AG04449 (cell line): ENCODE results near the gene MT1X.

ENCODE experiments used
- CTCF ChIA-PET: fragments of 350-600 bp; formaldehyde crosslinking; extraction: SDS; loops from one replicate; lab custom pipeline; 2021; ENCODE audit warnings: antibody characterized with exemption; lab: Yijun Ruan, JAX
- POLR2A ChIA-PET: fragments of 400-600, 350-600 bp; formaldehyde crosslinking; extraction: SDS; loops from one replicate; lab custom pipeline; 2020; ENCODE audit warnings: antibody characterized with exemption, inconsistent platforms; lab: Yijun Ruan, JAX
- DNase-seq: peaks from one replicate; pipeline ENCODE4 v3.0.0-alpha.2; 2010; ENCODE audit warnings: low read depth, low spot score
- H3K4me3 ChIP-seq: 2 replicates; pipeline ENCODE4 v1.5.1; 2011; ENCODE audit warnings: low read depth, mild to moderate bottlenecking, control low read depth, low read length
- TF ChIP-seq, protein P1 (sequence below): IDR thresholded peaks from one replicate; pipeline ENCODE4 v1.5.1; 2011; ENCODE audit warnings: mild to moderate bottlenecking, moderate library complexity, low read length, control low read depth, inconsistent platforms; ENCODE audit not compliant: insufficient read depth; ENCODE audit errors: missing control alignments

The MT1X gene

DNA sequence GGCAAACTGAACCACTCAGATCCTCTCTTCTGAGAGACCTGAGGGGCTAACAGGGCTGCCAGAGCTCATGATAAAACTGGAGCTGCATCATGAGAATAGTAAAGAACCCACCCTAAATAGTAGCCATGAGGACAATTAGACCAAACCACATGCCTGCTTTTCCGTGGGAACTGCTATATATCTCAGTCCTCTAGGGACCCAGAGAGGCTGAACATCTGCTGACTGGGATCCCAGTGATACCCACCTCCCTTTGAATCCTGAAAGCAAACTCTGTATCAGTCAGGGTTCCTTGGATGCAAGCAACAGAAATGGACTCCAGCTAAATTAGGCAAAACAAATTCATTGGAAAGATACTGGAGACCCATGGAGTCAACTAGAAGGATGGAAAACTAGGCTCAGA, 6.5 kb downstream of the MT1X start:
- H3K4me3 ChIP-seq, result no peak overlapping the region
- ChIA-PET POLR2A (no interaction called here), CTCF (interaction anchor here (1.2 to 2.6 kb wide), 3 partner anchors 13 to 111 kb away, joined by 3 to 20 read pairs (median 4); no protein-coding TSS in a partner anchor)
- DNase-seq, result no peak
- TF ChIP-seq, protein P1, sequence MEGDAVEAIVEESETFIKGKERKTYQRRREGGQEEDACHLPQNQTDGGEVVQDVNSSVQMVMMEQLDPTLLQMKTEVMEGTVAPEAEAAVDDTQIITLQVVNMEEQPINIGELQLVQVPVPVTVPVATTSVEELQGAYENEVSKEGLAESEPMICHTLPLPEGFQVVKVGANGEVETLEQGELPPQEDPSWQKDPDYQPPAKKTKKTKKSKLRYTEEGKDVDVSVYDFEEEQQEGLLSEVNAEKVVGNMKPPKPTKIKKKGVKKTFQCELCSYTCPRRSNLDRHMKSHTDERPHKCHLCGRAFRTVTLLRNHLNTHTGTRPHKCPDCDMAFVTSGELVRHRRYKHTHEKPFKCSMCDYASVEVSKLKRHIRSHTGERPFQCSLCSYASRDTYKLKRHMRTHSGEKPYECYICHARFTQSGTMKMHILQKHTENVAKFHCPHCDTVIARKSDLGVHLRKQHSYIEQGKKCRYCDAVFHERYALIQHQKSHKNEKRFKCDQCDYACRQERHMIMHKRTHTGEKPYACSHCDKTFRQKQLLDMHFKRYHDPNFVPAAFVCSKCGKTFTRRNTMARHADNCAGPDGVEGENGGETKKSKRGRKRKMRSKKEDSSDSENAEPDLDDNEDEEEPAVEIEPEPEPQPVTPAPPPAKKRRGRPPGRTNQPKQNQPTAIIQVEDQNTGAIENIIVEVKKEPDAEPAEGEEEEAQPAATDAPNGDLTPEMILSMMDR, result no peak

DNA sequence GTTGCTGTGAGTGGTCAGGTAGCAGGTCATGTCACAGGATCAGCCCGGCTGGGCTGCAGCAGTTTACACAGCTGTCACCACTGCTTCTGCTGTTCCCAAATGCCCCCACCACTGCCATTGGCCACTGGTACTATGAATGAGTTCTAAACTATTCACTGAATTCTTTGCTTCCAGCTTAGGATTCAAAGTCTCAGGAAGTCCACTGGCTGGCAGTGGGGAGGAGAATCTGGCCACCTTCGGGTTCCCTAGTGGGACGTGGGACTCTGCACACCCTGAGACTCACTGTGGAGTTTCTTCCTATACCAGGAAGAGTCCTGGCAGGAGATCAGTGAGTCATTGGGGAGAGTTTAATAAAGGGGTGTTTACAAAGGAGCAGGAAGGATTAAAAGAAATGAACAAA, 6.9 kb downstream of the MT1X start:
- H3K4me3 ChIP-seq, result no peak overlapping the region
- POLR2A ChIA-PET, result no interaction called here
- DNase-seq, result no peak
- TF ChIP-seq, protein P1, result no peak
- CTCF ChIA-PET, result interaction anchor here (1.2 to 2.6 kb wide), 3 partner anchors 12 to 112 kb away, joined by 3 to 20 read pairs (median 4); no protein-coding TSS in a partner anchor

DNA sequence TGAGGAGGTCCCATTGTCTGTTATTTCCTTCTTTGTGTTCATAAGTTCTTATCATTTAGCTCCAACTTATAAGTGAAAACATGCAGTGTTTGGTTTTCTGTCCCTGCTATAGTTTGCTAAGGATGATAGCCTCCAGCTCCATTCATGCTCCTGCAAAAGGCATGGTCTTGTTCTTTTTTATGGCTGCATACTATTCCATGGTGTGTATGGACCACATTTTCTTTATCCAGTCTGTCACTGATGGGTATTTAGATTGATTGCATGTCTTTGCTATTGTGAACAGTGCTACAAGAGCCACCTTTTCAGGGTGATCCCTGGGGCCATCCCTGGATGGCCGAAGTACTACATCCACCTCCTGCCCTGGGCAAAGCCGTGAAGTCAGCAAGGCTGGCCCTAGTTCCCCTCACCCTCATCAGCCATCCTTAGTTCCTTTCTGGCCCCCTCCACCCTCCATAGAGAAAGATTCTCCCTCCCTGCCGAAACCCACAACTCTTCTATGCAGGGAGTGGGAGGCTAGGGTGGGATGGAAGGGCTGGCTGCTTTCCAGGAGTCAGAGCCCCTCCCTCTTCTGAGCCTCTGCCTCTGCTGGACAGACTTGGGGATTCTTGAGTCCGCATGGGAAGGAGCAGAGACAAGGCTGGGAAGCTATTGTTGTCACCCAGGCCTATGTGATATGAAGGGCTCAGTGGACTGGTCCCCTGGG, 8.3 kb downstream of the MT1X start:
- POLR2A ChIA-PET, result no interaction called here
- no peak overlapping the region for H3K4me3 ChIP-seq
- TF ChIP-seq, protein P1, result no peak
- CTCF ChIA-PET, result interaction anchor here (1.1 to 2.6 kb wide), 2 partner anchors 11 to 85 kb away, joined by 3 to 20 read pairs; no protein-coding TSS in a partner anchor
- DNase-seq, result no peak

DNA sequence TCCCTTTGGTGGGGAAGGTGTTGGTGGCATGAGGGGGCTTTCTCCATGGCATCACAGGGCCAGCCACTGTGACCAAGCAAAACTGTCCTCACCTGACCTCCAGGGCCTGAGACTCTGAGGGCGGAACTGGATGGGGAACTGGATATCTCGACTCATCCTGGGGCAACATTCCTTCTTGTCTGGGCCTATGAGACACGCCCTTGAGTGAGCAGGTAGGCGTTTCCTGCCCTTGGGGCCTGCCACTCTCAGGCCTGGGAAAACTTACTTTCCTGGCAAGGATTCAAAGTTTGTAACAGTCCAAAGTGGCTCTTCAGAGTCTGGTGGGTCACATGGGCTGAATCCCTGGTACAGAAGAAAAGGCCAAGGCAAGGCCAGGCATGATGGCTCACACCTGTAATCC, 9.6 kb downstream of the MT1X start:
- POLR2A ChIA-PET, result no interaction called here
- DNase-seq, result no peak
- no peak overlapping the region for H3K4me3 ChIP-seq
- CTCF ChIA-PET, result interaction anchor here (1.1 to 3.4 kb wide), 2 partner anchors 8 to 10 kb away, joined by 3 to 18 read pairs; no protein-coding TSS in a partner anchor
- TF ChIP-seq, protein P1, result no peak

DNA sequence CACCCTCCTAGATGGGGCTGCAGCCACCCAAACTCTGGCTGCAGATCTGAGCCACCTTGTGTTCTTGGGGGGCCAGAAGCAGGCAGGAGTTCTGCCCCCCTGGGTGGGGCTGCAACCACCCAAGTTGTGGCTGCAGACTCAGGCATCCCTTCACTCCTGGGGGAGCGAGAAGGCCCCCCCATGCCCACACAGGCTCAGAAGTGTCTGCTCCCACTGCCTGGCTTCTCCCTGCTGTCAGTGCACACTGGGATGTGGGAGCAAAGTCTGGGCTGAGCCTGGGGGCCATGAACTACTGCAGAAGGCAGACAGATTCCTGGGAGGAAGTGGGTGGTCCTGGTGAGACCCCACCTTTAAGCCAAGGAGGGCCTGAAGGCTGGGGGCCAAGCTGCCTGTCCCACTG, 13.0 kb downstream of the MT1X start:
- H3K4me3 ChIP-seq, result no peak overlapping the region
- TF ChIP-seq, protein P1, result no peak
- CTCF ChIA-PET, result interaction anchor here (0.9 to 1.5 kb wide), 3 partner anchors 21 to 94 kb away, joined by 3 to 4 read pairs (median 3); no protein-coding TSS in a partner anchor
- POLR2A ChIA-PET, result no interaction called here
- no peak for DNase-seq

DNA sequence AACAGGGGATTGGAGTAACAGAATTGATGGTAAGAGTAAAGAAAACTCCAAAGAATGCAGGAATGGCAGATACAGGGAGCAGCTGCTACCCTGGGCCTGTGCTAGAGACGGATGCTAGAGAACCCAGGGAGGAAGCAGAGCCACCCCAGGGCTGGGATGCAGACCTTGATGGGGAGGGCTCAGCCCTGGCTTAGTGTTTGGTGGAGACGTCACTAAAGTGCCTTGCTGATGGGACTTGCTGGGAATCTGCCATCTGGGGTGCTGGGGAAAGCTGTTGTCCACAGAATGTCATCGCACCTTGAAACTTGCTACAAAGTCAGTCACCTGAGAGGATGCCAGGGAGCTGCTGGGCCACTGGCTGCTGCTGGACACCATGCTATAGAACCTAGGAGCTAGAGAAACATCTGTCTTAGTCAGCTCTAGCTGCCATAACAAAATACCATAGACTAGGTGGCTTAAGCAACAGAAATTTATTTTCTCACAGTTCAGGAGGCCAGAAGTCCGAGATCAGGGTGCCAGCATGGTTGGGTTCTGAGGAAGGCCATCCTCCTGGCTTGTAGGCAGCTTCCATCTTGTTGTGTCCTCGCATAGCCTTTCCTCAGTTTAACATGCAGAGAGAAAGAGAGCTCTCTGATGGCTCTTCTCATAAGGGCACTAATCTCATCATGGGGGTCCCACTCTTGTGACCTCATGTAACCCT, 15.3 kb downstream of the MT1X start:
- ChIA-PET CTCF (interaction anchor here (0.7 to 1.9 kb wide), 9 partner anchors 14 to 366 kb away, joined by 3 to 8 read pairs (median 3); partner anchors contain the start of gene BBS2), POLR2A (no interaction called here)
- no peak overlapping the region for H3K4me3 ChIP-seq
- TF ChIP-seq, protein P1, result no peak
- no peak for DNase-seq
